ENCODE data around the gene ADIPOR1. TPM values are rescaled to one million over a fixed set of nuclear protein-coding genes. Genes with fewer than 3 reads are reported as not detected.

Gene ADIPOR1
- total RNA-seq, 1 donor from 2014 or later, result 52.9 TPM

DNA sequence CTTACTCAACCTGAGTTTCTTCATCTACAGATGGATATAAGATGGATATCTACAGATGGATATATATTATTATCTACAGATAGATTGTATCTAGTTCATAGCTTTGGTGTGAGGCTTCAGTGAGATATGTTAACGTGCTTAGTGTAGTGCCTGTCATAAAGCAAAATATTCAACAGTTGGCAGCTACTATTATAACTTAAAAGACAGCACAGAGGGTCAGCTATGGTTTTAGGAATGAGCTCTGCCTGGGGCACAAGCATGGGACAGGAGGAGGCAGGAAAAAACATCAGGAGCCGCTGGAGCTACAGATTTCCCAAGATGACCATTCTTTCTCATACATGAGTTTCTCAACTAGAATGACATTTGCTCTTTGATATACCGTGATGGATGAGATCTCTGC, 10.2 kb upstream of the ADIPOR1 start:
- peak overlapping the region; percentile 59 for H3K4me3 Mint-ChIP-seq (ENCODE audit: unreplicated experiment)
- DNase-seq (ENCODE audit: low spot score), result no peak
- peaks cover 5% of the 10 kb centered on the region for H3K27me3 Mint-ChIP-seq (ENCODE audit: unreplicated experiment)
- peak overlapping the region; percentile 30 for H3K27ac Mint-ChIP-seq (ENCODE audit: unreplicated experiment)
- peaks cover 10% of the 10 kb centered on the region for H3K36me3 Mint-ChIP-seq (ENCODE audit: low read depth, unreplicated experiment)
- H3K9me3 Mint-ChIP-seq (ENCODE audit: unreplicated experiment), result no peaks in the 10 kb centered on the region
- H3K4me1 Mint-ChIP-seq (ENCODE audit: unreplicated experiment), result peaks cover 30% of the 10 kb centered on the region
- no peak for TF ChIP-seq CTCF (IDR thresholded peaks at IDR 0.05; ENCODE audit: unreplicated experiment)

GRCh38 chr1:202967684-202968281, 9.7 kb upstream of the ADIPOR1 start:
- DNase-seq (ENCODE audit: low spot score), result peak; percentile 18
- peaks cover 30% of the 10 kb centered on the region for H3K4me1 Mint-ChIP-seq (ENCODE audit: unreplicated experiment)
- H3K27me3 Mint-ChIP-seq (ENCODE audit: unreplicated experiment), result peaks cover 5% of the 10 kb centered on the region
- H3K9me3 Mint-ChIP-seq (ENCODE audit: unreplicated experiment), result no peaks in the 10 kb centered on the region
- peaks cover 10% of the 10 kb centered on the region for H3K36me3 Mint-ChIP-seq (ENCODE audit: low read depth, unreplicated experiment)
- H3K27ac Mint-ChIP-seq (ENCODE audit: unreplicated experiment), result peak overlapping the region; percentile 94
- no peak for TF ChIP-seq CTCF (IDR thresholded peaks at IDR 0.05; ENCODE audit: unreplicated experiment)
- H3K4me3 Mint-ChIP-seq (ENCODE audit: unreplicated experiment), result peak overlapping the region; percentile 97

DNA sequence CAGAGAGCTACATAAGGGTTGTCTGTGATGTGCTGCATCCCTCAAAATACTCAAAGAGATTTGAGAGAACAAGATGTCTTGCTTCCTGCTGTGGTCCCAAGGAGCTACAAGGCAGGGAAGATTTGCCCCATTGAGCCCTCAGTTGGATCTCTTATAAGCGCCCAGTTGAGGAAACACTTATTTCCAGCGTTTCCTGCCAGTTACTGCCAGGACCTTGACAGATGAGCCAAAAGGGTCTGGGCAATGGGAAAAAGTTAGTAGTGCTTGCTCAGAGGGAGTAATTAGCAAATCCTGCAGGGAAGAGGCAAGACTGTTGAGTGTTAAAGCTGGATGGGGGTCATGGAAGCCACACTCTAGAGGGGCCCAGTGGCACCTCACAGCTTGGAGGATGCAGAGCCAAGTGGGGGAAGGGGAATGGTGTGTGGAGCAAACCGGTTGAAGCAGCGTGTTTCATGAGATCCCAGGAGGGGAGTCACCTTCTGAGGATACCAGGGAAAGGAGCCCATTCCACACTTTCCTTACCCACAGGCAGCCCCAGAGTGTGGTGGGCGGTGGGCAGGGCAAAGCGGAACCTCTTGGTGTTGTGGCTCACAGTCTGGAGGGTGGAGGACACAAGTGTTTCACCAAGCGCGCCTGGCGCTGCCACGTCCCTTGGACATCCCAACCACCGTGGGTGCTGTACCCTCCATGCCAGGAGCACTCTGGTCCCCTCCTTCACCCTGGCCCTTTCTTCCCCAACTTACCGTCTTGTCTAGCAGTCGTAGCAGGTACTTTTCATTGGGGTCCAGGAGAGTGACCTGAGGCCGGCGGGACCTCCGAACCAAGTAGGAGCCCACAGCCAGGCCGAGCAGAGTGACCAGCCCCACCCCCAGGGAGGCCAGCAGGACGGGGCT, 8.1 kb upstream of the ADIPOR1 start:
- Mint-ChIP-seq H3K4me3 (ENCODE audit: unreplicated experiment) (peak overlapping the region; percentile 86), H3K36me3 (ENCODE audit: low read depth, unreplicated experiment) (peaks cover 12% of the 10 kb centered on the region), H3K9me3 (ENCODE audit: unreplicated experiment) (no peaks in the 10 kb centered on the region), H3K4me1 (ENCODE audit: unreplicated experiment) (peaks cover 30% of the 10 kb centered on the region), H3K27me3 (ENCODE audit: unreplicated experiment) (peaks cover 5% of the 10 kb centered on the region), H3K27ac (ENCODE audit: unreplicated experiment) (peak overlapping the region; percentile 27)
- DNase-seq (ENCODE audit: low spot score), result no peak
- no peak for TF ChIP-seq CTCF (IDR thresholded peaks at IDR 0.05; ENCODE audit: unreplicated experiment)

DNA sequence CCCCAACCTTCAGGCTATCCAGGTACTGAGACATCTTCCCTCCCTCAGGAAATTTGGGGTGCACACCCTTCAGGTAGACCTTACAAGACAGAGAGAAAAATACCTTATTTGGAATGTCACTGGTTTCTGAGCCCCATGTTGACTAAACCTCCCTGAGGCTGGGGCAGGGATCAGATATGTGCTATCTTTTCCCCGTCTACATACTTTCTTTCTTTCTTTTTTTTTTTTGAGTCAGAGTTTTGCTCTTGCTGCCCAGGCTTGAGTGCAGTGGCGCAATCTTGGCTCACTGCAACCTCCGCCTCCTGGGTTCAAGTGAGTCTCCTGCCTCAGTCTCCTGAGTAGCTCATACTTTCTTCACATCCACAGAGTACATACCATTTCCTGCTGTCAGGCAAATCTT, 7.3 kb upstream of the ADIPOR1 start:
- Mint-ChIP-seq H3K4me3 (ENCODE audit: unreplicated experiment) (peak overlapping the region; percentile 86), H3K4me1 (ENCODE audit: unreplicated experiment) (peaks cover 30% of the 10 kb centered on the region), H3K36me3 (ENCODE audit: low read depth, unreplicated experiment) (peaks cover 18% of the 10 kb centered on the region), H3K27ac (ENCODE audit: unreplicated experiment) (no peak overlapping the region), H3K9me3 (ENCODE audit: unreplicated experiment) (no peaks in the 10 kb centered on the region), H3K27me3 (ENCODE audit: unreplicated experiment) (peaks cover 5% of the 10 kb centered on the region)
- no peak for DNase-seq (ENCODE audit: low spot score)
- no peak for TF ChIP-seq CTCF (IDR thresholded peaks at IDR 0.05; ENCODE audit: unreplicated experiment)

Data from endothelial cell (in vitro differentiated cells).